NB4 (cell line): ENCODE measurements around the gene PROX1.

Experiments
- POLR2A ChIP-seq: IDR thresholded peaks from 2 replicates; pipeline ENCODE4 v1.6.1; 2011; ENCODE audit warnings: mild to moderate bottlenecking; ENCODE audit not compliant: insufficient read length; ENCODE audit errors: extremely low read depth
- TF ChIP-seq, protein P1 (sequence below): IDR thresholded peaks from one replicate; pipeline ENCODE4 v1.5.1; 2012; ENCODE audit warnings: low read depth, low read length

DNA sequence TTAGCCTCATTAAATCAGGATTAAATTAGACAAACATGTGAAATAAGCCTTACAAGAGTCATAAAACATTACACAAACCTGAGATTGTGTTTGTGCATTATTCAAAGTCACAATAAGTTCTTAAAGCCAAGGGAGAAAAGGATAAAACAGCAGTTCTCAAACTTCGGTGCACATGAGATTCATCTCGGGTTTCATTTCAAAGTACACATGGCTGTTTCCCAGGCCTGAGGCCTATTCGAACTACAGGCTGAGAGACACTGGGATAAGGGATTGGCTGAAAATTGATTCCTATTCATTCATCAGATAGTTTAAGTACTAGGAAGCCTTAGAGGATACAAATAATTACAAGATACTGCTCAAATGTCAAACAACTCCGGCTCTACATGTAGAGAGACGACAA lies 35.9 kb upstream of the PROX1 start:
- TF ChIP-seq, protein P1, sequence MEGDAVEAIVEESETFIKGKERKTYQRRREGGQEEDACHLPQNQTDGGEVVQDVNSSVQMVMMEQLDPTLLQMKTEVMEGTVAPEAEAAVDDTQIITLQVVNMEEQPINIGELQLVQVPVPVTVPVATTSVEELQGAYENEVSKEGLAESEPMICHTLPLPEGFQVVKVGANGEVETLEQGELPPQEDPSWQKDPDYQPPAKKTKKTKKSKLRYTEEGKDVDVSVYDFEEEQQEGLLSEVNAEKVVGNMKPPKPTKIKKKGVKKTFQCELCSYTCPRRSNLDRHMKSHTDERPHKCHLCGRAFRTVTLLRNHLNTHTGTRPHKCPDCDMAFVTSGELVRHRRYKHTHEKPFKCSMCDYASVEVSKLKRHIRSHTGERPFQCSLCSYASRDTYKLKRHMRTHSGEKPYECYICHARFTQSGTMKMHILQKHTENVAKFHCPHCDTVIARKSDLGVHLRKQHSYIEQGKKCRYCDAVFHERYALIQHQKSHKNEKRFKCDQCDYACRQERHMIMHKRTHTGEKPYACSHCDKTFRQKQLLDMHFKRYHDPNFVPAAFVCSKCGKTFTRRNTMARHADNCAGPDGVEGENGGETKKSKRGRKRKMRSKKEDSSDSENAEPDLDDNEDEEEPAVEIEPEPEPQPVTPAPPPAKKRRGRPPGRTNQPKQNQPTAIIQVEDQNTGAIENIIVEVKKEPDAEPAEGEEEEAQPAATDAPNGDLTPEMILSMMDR = no peak
- TF ChIP-seq POLR2A = no peak
